HG03196 (cell line): ENCODE data around the gene NEDD8.

Experiments
- ATAC-seq: cut with Tn5 transposase; IDR thresholded peaks from one replicate; pipeline ENCODE4 v1.9.1; 2021; ENCODE audit not compliant: unreplicated experiment

Gene NEDD8

GRCh38 chr14:24264298-24264697, 32.1 kb upstream of the NEDD8 start:
- no peak for ATAC-seq

GRCh38 chr14:24263848-24264247, 31.7 kb upstream of the NEDD8 start:
- ATAC-seq: no peak

DNA sequence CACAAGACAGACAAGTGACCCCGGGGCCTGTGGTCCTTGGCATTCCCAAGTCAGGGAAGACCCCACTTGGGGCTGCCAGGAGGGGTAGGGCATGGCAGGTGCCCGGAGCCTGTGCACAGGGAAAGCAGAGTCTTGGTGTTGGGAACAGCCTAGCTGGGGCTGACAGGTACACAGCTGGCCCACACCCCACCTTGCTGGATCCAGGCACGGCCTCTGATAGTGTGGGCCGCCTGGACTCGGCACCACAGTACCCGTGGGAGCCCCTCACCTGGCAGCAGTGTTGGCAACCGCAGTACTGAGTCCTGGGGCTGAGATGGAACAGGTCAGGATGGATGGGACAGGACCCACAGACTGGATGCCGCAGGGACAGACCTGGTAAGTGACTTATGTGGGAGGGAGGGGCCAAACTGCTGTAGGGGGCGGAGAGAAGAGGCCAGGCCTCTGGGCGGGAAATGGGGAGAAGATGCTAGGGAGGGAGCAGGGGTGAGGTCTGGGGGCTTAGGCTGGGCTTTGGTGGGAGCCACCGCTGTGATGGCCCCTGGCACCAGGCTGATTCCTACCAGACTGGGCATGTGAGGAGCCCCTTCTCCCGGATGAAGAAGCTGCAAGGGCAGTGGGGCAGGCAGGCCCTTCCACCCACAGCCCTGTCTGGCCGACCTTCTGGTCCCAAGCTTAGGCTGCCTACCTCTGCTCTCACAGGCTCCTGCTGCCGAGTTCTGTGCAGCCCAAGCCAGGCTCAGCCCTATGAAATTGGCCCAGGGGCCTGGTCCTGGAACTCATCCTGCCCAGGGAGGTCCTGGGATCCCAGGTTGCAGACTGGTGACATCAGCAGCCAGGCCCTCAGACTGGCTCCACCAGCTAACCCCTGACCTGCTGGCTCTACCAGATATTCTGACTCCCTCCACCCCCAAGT, 30.9 kb upstream of the NEDD8 start, which contains the start of gene TGM1:
TSS of gene TGM1 (minus strand) at position 357 of the 913 bp plus-strand sequence. CDS start 825 bp downstream, outside the sequence.
- no peak for ATAC-seq

- no peak for ATAC-seq
Observed at GRCh38 chr14:24261969-24262327, 29.8 kb upstream of the NEDD8 start.

- ATAC-seq: no peak
Observed at GRCh38 chr14:24261256-24261968, 29.2 kb upstream of the NEDD8 start.

DNA sequence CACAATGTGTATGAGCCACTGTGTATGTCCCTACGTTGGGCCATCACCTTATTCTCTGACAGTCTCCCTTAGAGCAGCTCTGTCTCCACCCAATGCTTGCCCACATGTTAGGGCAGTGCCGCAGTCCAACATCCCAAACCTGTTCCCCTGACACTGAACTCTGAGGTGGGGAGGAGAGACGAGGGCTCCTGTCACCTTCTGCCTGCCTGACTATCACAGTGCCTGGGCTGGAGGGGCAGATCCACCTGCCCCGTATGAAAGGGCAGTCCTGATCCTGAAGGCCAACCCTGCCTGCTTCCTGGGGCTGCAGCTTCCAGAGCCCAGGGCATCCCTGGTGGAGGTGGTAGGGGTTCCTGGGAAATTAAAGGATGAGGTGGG, 28.6 kb upstream of the NEDD8 start:
- no peak for ATAC-seq

DNA sequence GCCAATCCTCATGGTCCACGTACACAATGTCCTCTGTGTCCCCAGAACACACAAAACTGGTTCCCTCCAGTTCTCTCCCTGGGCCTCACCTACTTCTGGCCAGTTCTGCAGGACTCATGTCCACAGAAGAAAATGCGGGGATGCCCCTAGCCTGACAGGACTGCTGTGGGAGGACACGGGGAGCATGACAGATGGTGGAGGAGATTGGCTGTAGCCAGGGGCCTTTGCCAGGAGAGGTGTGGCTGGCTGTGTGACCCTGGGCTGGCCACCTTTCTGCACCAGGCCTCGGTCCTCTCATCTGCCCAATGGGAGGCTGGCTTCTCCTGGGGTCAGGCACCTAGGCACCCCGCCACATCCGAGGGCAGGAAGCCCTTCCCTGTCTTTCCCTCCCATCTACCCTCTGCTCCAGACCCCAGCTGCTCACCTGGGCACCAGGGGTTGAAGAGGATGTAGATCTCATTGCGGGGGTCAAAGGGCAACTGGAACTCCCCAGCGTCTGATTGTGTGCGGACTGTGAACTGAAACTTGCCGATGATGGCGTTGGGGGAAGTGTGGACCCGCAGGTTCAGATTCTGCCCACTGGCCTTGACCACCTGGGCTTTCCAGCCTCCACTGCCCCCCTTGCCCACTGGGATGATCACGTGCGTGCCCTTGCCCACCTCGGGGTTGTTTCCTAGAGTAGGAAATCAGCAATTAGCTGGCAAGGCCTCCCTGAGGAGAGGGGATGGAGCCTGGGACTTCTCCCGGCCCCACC, 28.0 kb upstream of the NEDD8 start:
- no peak for ATAC-seq

DNA sequence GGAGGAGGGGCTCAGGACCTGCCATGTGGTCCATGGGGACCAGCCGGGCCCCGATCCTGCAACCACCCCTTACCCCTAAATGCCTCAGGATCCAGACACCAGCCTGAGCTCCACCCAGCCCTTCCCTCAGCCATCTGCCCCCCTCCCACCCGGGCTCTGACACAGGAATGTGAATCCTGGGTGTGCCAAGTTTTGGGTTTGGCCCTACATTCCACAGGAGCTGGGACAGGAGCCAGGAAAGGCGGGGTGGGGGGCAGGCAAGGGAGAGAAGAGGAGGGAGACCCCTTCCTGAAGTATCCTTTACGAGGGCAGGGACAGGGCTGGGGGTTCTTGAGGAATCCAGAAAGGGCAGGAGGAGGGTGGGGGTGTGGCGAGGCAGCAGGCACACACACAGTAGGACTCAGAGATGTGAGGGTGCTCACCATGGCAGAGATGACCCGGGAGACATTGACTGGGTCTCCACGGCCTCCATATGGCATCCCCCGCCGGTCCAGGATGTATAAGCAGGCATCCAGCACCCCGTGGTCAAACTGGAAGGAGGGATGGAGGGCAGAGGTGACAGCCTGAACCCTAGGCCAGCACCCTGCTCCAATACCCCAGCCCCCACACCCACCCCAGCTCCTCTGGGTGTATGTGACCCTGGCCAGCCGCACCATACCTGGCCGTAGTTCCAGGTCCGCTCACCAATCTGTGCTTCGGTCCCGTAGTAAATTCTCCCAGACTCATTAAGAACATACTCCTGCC, 27.3 kb upstream of the NEDD8 start:
- ATAC-seq: no peak

DNA sequence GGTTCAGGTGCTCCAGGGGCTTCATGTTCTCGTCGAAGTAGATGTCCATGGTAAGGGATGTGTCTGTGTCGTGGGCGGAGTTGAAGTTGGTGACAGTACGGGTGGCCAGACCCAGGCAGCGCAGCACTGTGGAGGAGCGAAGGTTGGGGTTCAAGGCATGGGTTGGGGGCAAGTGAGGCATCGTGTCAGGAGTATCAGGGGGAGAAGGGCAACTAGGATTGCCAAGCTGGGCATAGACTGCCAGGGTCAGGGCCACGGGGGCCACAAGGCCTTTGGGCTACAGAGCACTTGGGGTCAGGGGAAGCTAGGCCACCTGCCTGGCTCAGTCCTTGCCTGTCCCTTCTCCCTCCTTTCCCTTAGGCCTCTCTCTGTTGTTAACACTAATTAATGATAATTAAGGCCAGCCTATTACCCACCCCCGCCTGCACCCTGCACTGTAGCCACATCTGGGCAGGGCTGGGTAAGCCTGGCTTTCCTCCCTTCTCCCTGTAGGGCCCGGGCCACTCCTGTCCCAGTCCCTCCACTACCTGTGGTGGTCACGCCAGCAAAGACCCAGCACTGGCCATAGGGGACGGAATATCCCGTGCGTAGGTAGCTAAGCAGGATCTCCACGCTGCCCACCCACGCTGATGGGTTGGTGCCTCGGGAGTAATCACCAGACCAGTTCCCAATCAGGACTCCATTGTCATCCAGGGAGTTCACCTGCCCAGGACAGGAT, 26.5 kb upstream of the NEDD8 start:
- no peak for ATAC-seq

DNA sequence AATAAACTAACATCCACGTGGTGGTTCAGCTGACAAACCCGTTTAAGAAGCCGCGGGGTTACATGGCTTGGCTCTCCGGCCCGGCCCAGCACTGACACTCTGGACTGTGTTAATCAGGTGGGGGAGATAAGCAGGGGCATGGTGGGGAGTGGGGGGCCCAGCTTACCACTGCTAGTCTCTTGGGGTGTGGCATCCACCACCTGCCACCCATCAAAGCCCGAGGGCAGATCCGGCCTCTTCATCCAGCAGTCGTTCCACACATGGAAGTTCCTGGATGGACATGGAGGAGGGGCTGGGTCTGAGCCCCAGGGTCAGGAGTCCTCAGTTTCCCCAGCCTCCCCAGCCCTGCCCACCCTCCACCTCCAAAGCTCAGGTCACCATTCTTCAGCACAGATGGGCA, 26.0 kb upstream of the NEDD8 start:
- ATAC-seq: no peak

DNA sequence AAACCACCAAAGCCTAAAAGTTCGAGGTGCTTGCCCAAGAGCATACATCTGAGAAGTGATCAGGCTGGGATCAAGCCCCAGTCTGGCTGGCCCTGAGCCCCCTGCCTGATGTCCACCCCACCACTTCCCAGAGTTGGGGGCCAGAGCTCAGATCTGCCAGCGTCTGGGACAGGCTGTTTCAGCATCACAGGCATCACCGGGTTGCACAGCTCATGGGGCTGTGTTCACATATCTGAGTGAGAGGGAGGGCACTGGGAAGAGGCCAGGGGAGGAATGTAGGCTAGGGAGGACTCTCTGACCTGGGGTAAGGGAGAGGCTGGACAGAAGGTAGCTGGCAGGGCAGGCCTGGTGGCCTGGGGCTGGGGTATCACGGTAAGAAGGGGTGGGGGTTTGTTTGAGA, 24.8 kb upstream of the NEDD8 start:
- ATAC-seq: no peak

DNA sequence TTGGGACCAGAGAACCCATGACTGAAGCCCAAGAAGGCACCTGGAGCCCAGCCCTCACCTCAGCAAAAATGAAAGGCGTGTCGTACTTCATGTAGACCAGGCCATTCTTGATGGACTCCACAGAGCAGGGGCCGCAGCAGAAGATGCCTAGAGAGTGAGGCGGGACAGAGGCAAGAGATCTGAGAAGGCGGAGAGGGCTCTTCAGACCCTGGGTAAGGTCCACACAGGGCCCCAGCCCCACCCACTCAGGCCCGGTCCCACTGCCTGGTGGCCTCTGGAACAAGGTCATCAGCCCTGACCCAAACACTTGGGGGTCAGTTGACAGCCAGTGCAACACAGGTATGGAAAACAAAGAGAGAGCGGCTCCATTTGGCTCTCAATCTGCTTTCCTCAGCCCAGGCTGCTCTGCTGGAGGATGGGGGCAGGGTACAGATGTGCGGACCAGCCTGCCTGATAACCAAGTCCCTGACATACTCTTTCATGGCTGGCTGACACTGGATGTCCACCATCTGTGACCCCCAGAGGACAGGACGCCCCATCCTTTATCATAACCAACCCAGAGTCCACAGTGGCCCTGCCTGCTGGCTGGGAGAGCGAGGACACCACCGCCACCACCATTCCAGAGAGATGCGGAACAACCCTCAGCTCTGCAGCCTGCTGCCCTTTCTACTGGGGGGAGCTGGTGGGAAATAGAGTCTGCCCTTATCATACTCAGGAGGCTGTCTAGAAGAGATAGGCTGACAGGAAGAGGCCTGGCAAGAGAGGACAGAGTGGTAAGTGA, 24.0 kb upstream of the NEDD8 start:
- no peak for ATAC-seq

- no peak for ATAC-seq
Observed at GRCh38 chr14:24255438-24255837, 23.3 kb upstream of the NEDD8 start.

GRCh38 chr14:24254630-24255392, 22.6 kb upstream of the NEDD8 start:
- ATAC-seq: no peak

DNA sequence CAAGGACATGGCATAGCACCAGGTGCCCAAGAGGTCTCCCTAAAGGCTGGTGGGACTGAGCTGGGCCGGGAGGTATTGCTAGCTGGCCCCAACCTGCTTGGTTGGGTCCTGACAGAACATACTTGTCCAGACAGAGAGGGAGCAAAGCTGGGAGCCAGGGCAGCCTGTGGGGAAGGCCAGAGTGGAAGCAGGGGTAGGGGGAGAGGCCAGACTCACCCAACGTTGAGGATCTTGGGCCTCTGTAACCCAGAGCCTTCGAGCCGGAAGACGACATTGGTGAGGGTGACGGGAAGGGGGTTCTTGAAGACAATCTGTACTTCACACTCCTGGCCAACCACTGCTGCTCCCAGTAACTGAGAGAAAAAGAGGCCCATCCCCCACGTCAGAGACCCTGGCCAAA, 21.8 kb upstream of the NEDD8 start:
- no peak for ATAC-seq

- ATAC-seq: no peak
Observed at GRCh38 chr14:24252289-24253124, 20.3 kb upstream of the NEDD8 start.

- ATAC-seq: no peak
Observed at GRCh38 chr14:24251880-24252288, 19.7 kb upstream of the NEDD8 start.

GRCh38 chr14:24250354-24250753, 18.2 kb upstream of the NEDD8 start:
- no peak for ATAC-seq
